Astrocyte (in vitro differentiated cells and primary cell): ENCODE data around the gene SMIM28. TPM values are rescaled to one million over a fixed set of nuclear protein-coding genes. Genes with fewer than 3 reads are reported as not detected.

ENCODE experiments used
- DNase-seq: peaks from one replicate; pipeline ENCODE4 v3.0.0-alpha.2; 2010; ENCODE audit warnings: low read depth
- FAIRE-seq: peaks from 2 replicates; lab custom pipeline; 2011; peaks lifted over from hg19 to GRCh38; lab: Jason Lieb, UNC
- H2AFZ ChIP-seq: 2 replicates; pipeline ENCODE4 v1.6.0; 2012; ENCODE audit warnings: low read depth, low read length, inconsistent platforms
- H3K27ac ChIP-seq: 2 replicates; pipeline ENCODE4 v1.5.1; 2011; ENCODE audit warnings: low read depth, low read length, inconsistent platforms
- H3K27me3 ChIP-seq: 2 replicates; pipeline ENCODE4 v1.6.0; 2011; ENCODE audit warnings: low read length, inconsistent platforms; ENCODE audit not compliant: insufficient read depth
- H3K36me3 ChIP-seq: 2 replicates; pipeline ENCODE4 v1.5.1; 2011; ENCODE audit warnings: low read length, inconsistent platforms; ENCODE audit not compliant: insufficient read depth
- H3K4me1 ChIP-seq: 2 replicates; pipeline ENCODE4 v1.5.1; 2011; ENCODE audit warnings: low read length, inconsistent platforms; ENCODE audit not compliant: insufficient read depth
- H3K4me2 ChIP-seq: 2 replicates; pipeline ENCODE4 v1.6.0; 2012; ENCODE audit warnings: low read length, inconsistent platforms
- H3K4me3 ChIP-seq: 2 replicates; pipeline ENCODE4 v1.5.1; 2011; ENCODE audit warnings: low read depth, mild to moderate bottlenecking, low read length, inconsistent platforms; ENCODE audit not compliant: insufficient read depth
- H3K79me2 ChIP-seq: 2 replicates; pipeline ENCODE4 v1.6.0; 2012; ENCODE audit warnings: mild to moderate bottlenecking, low read length, inconsistent platforms; ENCODE audit not compliant: insufficient read depth
- H3K9ac ChIP-seq: 2 replicates; pipeline ENCODE4 v1.6.0; 2012; ENCODE audit warnings: mild to moderate bottlenecking, low read length, inconsistent platforms
- H3K9me3 ChIP-seq: 2 replicates; pipeline ENCODE4 v1.5.1; 2012; ENCODE audit warnings: low read depth, mild to moderate bottlenecking, low read length, inconsistent platforms; ENCODE audit not compliant: insufficient read depth
- H4K20me1 ChIP-seq: 2 replicates; pipeline ENCODE4 v1.6.0; 2012; ENCODE audit warnings: low read length, inconsistent platforms; ENCODE audit not compliant: insufficient read depth
- H3K27ac Mint-ChIP-seq: one replicate; pipeline ENCODE4 v1.8.0; 2021; ENCODE audit warnings: mild to moderate bottlenecking, mixed read lengths; ENCODE audit not compliant: unreplicated experiment
- H3K27me3 Mint-ChIP-seq: one replicate; pipeline ENCODE4 v1.8.0; 2021; ENCODE audit warnings: low read depth, mixed read lengths; ENCODE audit not compliant: unreplicated experiment
- H3K36me3 Mint-ChIP-seq: one replicate; pipeline ENCODE4 v1.8.0; 2021; ENCODE audit warnings: low read depth, mixed read lengths; ENCODE audit not compliant: unreplicated experiment
- H3K4me1 Mint-ChIP-seq: one replicate; pipeline ENCODE4 v1.8.0; 2021; ENCODE audit warnings: low read depth, mixed read lengths; ENCODE audit not compliant: unreplicated experiment
- H3K4me3 Mint-ChIP-seq: one replicate; pipeline ENCODE4 v1.8.0; 2021; ENCODE audit warnings: mild to moderate bottlenecking, moderate library complexity, mixed read lengths; ENCODE audit not compliant: unreplicated experiment
- H3K9me3 Mint-ChIP-seq: one replicate; pipeline ENCODE4 v1.8.0; 2021; ENCODE audit warnings: mild to moderate bottlenecking, mixed read lengths; ENCODE audit not compliant: unreplicated experiment
- EZH2 ChIP-seq: IDR thresholded peaks from 2 replicates; pipeline ENCODE4 v1.6.1; 2012; ENCODE audit warnings: mild to moderate bottlenecking, low read length, inconsistent platforms; ENCODE audit not compliant: insufficient read depth
- total RNA-seq: library from RNA; stranded (reverse); gene quantifications from 2 replicates; pipeline ENCODE4 v1.2.1, GENCODE V29; 2021
- TF ChIP-seq, protein P1 (sequence below): IDR thresholded peaks from 2 replicates; pipeline ENCODE4 v1.5.1; 2011; ENCODE audit warnings: low read depth, mild to moderate bottlenecking, inconsistent platforms, low read length, moderate library complexity; ENCODE audit not compliant: insufficient read depth

SMIM28 gene
- total RNA-seq, 1 donor from 2014 or later = not detected

DNA sequence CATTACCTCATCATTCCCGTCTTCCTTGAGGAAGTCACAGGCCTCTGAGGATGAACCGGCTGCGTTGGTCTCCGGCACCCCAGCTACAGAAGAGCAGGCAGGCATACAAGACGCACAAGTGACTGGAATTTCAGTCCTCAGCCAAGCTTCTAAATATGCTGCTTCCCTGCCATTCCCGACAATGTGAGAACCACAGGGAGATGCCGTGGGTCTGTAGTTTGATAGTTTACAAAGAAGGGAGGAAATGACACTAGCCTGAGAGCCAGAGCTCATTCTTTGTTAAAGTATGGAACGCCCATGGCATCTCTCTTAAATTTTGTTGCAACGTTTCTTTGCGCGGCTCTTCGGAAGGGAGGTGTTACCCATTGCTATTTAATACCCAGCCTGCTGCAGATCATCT is 52.1 kb downstream of the SMIM28 start:
- Histone ChIP-seq H3K9ac (no peak overlapping the region), H3K27ac (no peak overlapping the region), H4K20me1 (peaks cover 14% of the 10 kb centered on the region), H3K9me3 (no peaks in the 10 kb centered on the region), H2AFZ (no peak overlapping the region), H3K79me2 (no peaks in the 10 kb centered on the region), H3K36me3 (no peaks in the 10 kb centered on the region), H3K27me3 (no peaks in the 10 kb centered on the region), H3K4me2 (peak overlapping the region; percentile 8), H3K4me1 (no peaks in the 10 kb centered on the region), H3K4me3 (no peak overlapping the region)
- TF ChIP-seq, protein P1, sequence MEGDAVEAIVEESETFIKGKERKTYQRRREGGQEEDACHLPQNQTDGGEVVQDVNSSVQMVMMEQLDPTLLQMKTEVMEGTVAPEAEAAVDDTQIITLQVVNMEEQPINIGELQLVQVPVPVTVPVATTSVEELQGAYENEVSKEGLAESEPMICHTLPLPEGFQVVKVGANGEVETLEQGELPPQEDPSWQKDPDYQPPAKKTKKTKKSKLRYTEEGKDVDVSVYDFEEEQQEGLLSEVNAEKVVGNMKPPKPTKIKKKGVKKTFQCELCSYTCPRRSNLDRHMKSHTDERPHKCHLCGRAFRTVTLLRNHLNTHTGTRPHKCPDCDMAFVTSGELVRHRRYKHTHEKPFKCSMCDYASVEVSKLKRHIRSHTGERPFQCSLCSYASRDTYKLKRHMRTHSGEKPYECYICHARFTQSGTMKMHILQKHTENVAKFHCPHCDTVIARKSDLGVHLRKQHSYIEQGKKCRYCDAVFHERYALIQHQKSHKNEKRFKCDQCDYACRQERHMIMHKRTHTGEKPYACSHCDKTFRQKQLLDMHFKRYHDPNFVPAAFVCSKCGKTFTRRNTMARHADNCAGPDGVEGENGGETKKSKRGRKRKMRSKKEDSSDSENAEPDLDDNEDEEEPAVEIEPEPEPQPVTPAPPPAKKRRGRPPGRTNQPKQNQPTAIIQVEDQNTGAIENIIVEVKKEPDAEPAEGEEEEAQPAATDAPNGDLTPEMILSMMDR = no peak
- no peak for TF ChIP-seq EZH2
- Mint-ChIP-seq H3K27ac (no peak overlapping the region), H3K4me1 (no peaks in the 10 kb centered on the region), H3K4me3 (no peak overlapping the region), H3K36me3 (peaks cover 7% of the 10 kb centered on the region), H3K9me3 (no peaks in the 10 kb centered on the region), H3K27me3 (no peaks in the 10 kb centered on the region)
- DNase-seq = peak; percentile 7
- no peak for FAIRE-seq

DNA sequence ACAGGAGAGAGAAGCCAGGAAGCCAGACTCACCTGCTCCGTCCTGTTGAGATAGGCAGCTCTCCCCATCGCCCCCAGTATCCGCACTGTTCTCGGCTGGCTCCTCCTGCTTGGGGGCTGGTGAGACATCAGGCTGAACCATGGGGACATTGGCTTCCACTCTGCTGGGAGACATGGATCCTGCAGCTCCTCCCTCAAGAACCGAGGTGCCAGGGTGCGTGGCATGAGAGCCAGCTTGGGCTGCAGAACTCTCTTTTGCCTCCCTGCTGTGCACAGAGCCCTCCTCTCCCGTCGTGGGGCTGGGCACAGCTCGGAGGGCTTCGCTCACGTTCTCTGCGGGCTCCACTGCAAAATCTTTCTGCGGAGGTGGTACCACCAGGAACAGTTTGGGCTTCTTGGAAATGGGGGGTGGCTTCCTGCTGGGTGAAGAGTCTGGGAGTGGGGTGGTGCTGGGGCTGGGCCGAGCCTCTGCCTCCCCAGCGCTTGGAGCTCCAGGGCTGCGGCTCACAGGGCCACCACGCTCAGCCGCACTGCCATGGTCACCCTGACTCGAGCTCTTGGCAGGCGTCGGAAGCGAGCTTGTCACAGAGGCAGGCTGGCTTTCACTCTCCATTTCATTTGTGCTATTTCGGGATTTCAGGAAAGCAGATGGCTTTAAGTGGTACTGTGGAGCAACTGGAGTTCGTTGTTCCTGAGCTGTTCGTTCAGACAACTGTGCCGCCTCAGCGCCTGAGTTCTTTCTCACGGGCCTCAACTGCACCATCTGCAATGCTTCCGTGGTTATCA is 52.8 kb downstream of the SMIM28 start:
- no peaks in the 10 kb centered on the region for H3K4me1 ChIP-seq
- no peaks in the 10 kb centered on the region for H3K9me3 Mint-ChIP-seq
- no peak overlapping the region for H2AFZ ChIP-seq
- H3K27ac ChIP-seq = no peak overlapping the region
- no peak overlapping the region for H3K4me3 Mint-ChIP-seq
- H3K4me3 ChIP-seq = no peak overlapping the region
- H3K4me1 Mint-ChIP-seq = no peaks in the 10 kb centered on the region
- FAIRE-seq (no peak), DNase-seq (no peak)
- no peak for TF ChIP-seq EZH2
- TF ChIP-seq, protein P1 = no peak
- no peaks in the 10 kb centered on the region for H3K9me3 ChIP-seq
- no peaks in the 10 kb centered on the region for H3K27me3 ChIP-seq
- H4K20me1 ChIP-seq = peaks cover 14% of the 10 kb centered on the region
- no peak overlapping the region for H3K27ac Mint-ChIP-seq
- H3K36me3 Mint-ChIP-seq = peaks cover 7% of the 10 kb centered on the region
- H3K27me3 Mint-ChIP-seq = no peaks in the 10 kb centered on the region
- H3K4me2 ChIP-seq = no peak overlapping the region
- no peaks in the 10 kb centered on the region for H3K79me2 ChIP-seq
- H3K36me3 ChIP-seq = no peaks in the 10 kb centered on the region
- no peak overlapping the region for H3K9ac ChIP-seq
